GM12878 (cell line): ENCODE data around the gene EME2. TPM values are rescaled to one million over a fixed set of nuclear protein-coding genes. Genes with fewer than 3 reads are reported as not detected.

Experiments
- ATF3 ChIP-seq: IDR thresholded peaks from 2 replicates; pipeline ENCODE4 v1.6.1; 2011; ENCODE audit warnings: low read depth, mild to moderate bottlenecking, low read length, moderate library complexity, borderline replicate concordance; ENCODE audit errors: extremely low read depth
- BACH1 ChIP-seq: fragments of 450-650 bp; IDR thresholded peaks from 2 replicates; pipeline ENCODE4 v1.6.1; 2017; ENCODE audit warnings: mild to moderate bottlenecking, borderline replicate concordance
- BRCA1 ChIP-seq: IDR thresholded peaks from 2 replicates; pipeline ENCODE4 v1.6.1; 2011; ENCODE audit warnings: low read depth, low read length, improper control_type of control experiment
- CHD4 ChIP-seq: fragments of 200-600 bp; sonication (generic); IDR thresholded peaks from 2 replicates; pipeline ENCODE4 v1.6.1; 2016; ENCODE audit warnings: mild to moderate bottlenecking
- E2F8 ChIP-seq: fragments of 450-650 bp; IDR thresholded peaks from 2 replicates; pipeline ENCODE4 v1.6.1; 2018; ENCODE audit warnings: mild to moderate bottlenecking, low read depth, moderate library complexity; ENCODE audit not compliant: partially characterized antibody
- E4F1 ChIP-seq: fragments of 450-650 bp; IDR thresholded peaks from 2 replicates; pipeline ENCODE4 v1.6.1; 2018; ENCODE audit warnings: borderline replicate concordance, mild to moderate bottlenecking; ENCODE audit not compliant: partially characterized antibody
- IRF5 ChIP-seq: fragments of 450-650 bp; IDR thresholded peaks from 2 replicates; pipeline ENCODE4 v1.6.1; 2017; ENCODE audit warnings: borderline replicate concordance
- MAX ChIP-seq: IDR thresholded peaks from 2 replicates; pipeline ENCODE4 v1.6.1; 2012; ENCODE audit warnings: low read depth, low read length, improper control_type of control experiment
- NFIC ChIP-seq: IDR thresholded peaks from 2 replicates; pipeline ENCODE4 v1.6.1; 2012; ENCODE audit warnings: low read depth, mild to moderate bottlenecking, inconsistent platforms, low read length, moderate library complexity
- NR2C2 ChIP-seq: IDR thresholded peaks from 2 replicates; pipeline ENCODE4 v1.6.1; 2011; ENCODE audit warnings: borderline replicate concordance, low read depth; ENCODE audit not compliant: control insufficient read depth, insufficient read length
- SRF ChIP-seq, 2 experiments: IDR thresholded peaks; 2 replicates each; pipeline ENCODE4 v1.6.1; 2011; ENCODE audit warnings: low read depth in 2 of 2, low read length in 2 of 2, mild to moderate bottlenecking in 1 of 2, moderate library complexity in 1 of 2
- WRNIP1 ChIP-seq: IDR thresholded peaks from 2 replicates; pipeline ENCODE4 v1.6.1; 2011; ENCODE audit warnings: low read depth, low read length, improper control_type of control experiment, borderline replicate concordance
- ZNF592 ChIP-seq: fragments of 450-650 bp; IDR thresholded peaks from 2 replicates; pipeline ENCODE4 v1.6.1; 2017; ENCODE audit warnings: mild to moderate bottlenecking, moderate library complexity
- ZNF622 ChIP-seq: fragments of 450-650 bp; IDR thresholded peaks from 2 replicates; pipeline ENCODE4 v1.6.1; 2017; ENCODE audit warnings: mild to moderate bottlenecking, inconsistent platforms
- polyA plus RNA-seq, 11 experiments: library from polyadenylated mRNA; depleted of rRNA in 4 of 11; unstranded in 6 of 11; stranded (reverse) in 5 of 11; fragments of >200 nt; fragmentation: Nextera tagmentation in 4 of 11; fragmentation: Illumina TruSeq in 1 of 11; extraction: Ambion mirVana in 4 of 11; extraction: Trizol in 1 of 11; gene quantifications; 1 replicate in 1 of 11; 2 replicates in 10 of 11; pipeline versions ENCODE4 v1.2.1 to v1.2.3, GENCODE V29; 2011 to 2016; ENCODE audit warnings: inconsistent platforms in 2 of 11, missing spikeins in 2 of 11, low read depth in 1 of 11
- total RNA-seq, 4 experiments: library from RNA; depleted of rRNA in 3 of 4; stranded (reverse); fragments of >200 nt in 3 of 4; fragmentation: Illumina TruSeq in 1 of 4; extraction: Trizol in 1 of 4; gene quantifications; 2 replicates each; pipeline versions ENCODE4 v1.2.1 to v1.2.3, GENCODE V29; 2013 to 2021

The EME2 gene
- total and polyA plus RNA-seq, 10 of the 15 experiments (the other 5 are each of a cell fraction or from before 2014, with no cell fraction given): 0.29 to 16.9 (median 4.1) TPM

- TF ChIP-seq BACH1 (peak; percentile 92), E4F1 (peak; percentile 75), BRCA1 (no peak), IRF5 (no peak), ZNF622 (no peak), ZNF592 (peak; percentile 51; the same call in 1 of the 2 replicates), WRNIP1 (no peak), SRF (IDR thresholded peaks at IDR 0.05; ENCODE audit: low read depth in 2 of 2, low read length in 2 of 2) (peak in 1 of 2 experiments; percentile 63; a peak in 1 of 4 replicates), CHD4 (no peak), E2F8 (peak; percentile 81), NR2C2 (no peak), NFIC (no peak), MAX (peak; percentile 72), ATF3 (peak; percentile 44; the same call in 1 of the 2 replicates)
Measured at GRCh38 chr16:1782408-1783264, 10.0 kb downstream of the EME2 start, which contains the start of the genes NUBP2 and SPSB3 (continued).
